HG03457 (cell line): ENCODE results near the gene RBP3.

Source experiments
- ATAC-seq: cut with Tn5 transposase; IDR thresholded peaks from one replicate; pipeline ENCODE4 v1.9.1; 2021; ENCODE audit warnings: moderate number of reproducible peaks; ENCODE audit not compliant: unreplicated experiment

Gene RBP3

GRCh38 chr10:47317251-47317650 lies 30.9 kb upstream of the RBP3 start:
- ATAC-seq: no peak

GRCh38 chr10:47318706-47319105 lies 29.5 kb upstream of the RBP3 start:
- no peak for ATAC-seq

- no peak for ATAC-seq
These were observed 28.4 kb upstream of the RBP3 start for GRCh38 chr10:47319784-47320183.

GRCh38 chr10:47320812-47321211 lies 27.4 kb upstream of the RBP3 start:
- ATAC-seq: no peak

- no peak for ATAC-seq
These were observed 26.5 kb upstream of the RBP3 start for GRCh38 chr10:47321521-47322195.

- ATAC-seq: no peak
These were observed 25.7 kb upstream of the RBP3 start, which contains the start of gene GDF2 for GRCh38 chr10:47322300-47323061. TSS of gene GDF2 (plus strand) at chr10:47322454. CDS start at chr10:47322669, 215 bp downstream.

GRCh38 chr10:47323087-47323486 lies 25.1 kb upstream of the RBP3 start:
- ATAC-seq: no peak

- ATAC-seq: no peak
These were observed 24.4 kb upstream of the RBP3 start for GRCh38 chr10:47323636-47324296.

- ATAC-seq: no peak
These were observed 22.6 kb upstream of the RBP3 start for GRCh38 chr10:47325303-47326291.

GRCh38 chr10:47326306-47326926 lies 21.7 kb upstream of the RBP3 start:
- no peak for ATAC-seq

- ATAC-seq: no peak
These were observed 21.2 kb upstream of the RBP3 start for GRCh38 chr10:47326927-47327330.

- ATAC-seq: no peak
These were observed 18.3 kb upstream of the RBP3 start for GRCh38 chr10:47329855-47330254.

GRCh38 chr10:47330366-47330765 lies 17.8 kb upstream of the RBP3 start:
- ATAC-seq: no peak

GRCh38 chr10:47330804-47331203 lies 17.4 kb upstream of the RBP3 start:
- ATAC-seq: no peak

- ATAC-seq: no peak
These were observed 16.7 kb upstream of the RBP3 start for GRCh38 chr10:47331491-47331890.

- ATAC-seq: no peak
These were observed 16.2 kb upstream of the RBP3 start for GRCh38 chr10:47331954-47332353.

GRCh38 chr10:47332371-47332770 lies 15.8 kb upstream of the RBP3 start:
- ATAC-seq: no peak

- ATAC-seq: no peak
These were observed 15.2 kb upstream of the RBP3 start for GRCh38 chr10:47332946-47333345.

GRCh38 chr10:47333532-47333931 lies 14.6 kb upstream of the RBP3 start:
- ATAC-seq: no peak
